HFF-Myc (cell line): ENCODE measurements around the gene P2RY6.

Source experiments
- DNase-seq: peaks from one replicate; pipeline ENCODE4 v3.0.0-alpha.2; 2011; ENCODE audit warnings: low read depth; ENCODE audit errors: extremely low read depth
- H3K4me3 ChIP-seq: replicated peaks from 2 replicates; pipeline ENCODE4 v1.5.1; 2011; ENCODE audit warnings: low read depth, mild to moderate bottlenecking, control low read depth, low read length
- CTCF ChIP-seq: IDR thresholded peaks from 2 replicates; pipeline ENCODE4 v1.5.1; 2012; ENCODE audit warnings: mild to moderate bottlenecking, low read depth, low read length, control low read depth; ENCODE audit errors: missing control alignments

Gene P2RY6

GRCh38 chr11:73233692-73234470, 38.3 kb upstream of the P2RY6 start:
- no peak for DNase-seq
- no peak for TF ChIP-seq CTCF
- H3K4me3 ChIP-seq, result no peak overlapping the region

- DNase-seq, result no peak
- no peak for TF ChIP-seq CTCF
- no peak overlapping the region for H3K4me3 ChIP-seq
Measured at GRCh38 chr11:73234471-73235181, 37.5 kb upstream of the P2RY6 start.

GRCh38 chr11:73235236-73235786, 36.8 kb upstream of the P2RY6 start:
- no peak overlapping the region for H3K4me3 ChIP-seq
- no peak for DNase-seq
- TF ChIP-seq CTCF, result no peak

- no peak overlapping the region for H3K4me3 ChIP-seq
- no peak for TF ChIP-seq CTCF
- no peak for DNase-seq
Measured at GRCh38 chr11:73236205-73236765, 35.9 kb upstream of the P2RY6 start.

- DNase-seq, result no peak
- TF ChIP-seq CTCF, result peak; percentile 57
- H3K4me3 ChIP-seq, result no peak overlapping the region
Measured at GRCh38 chr11:73236854-73237253, 35.3 kb upstream of the P2RY6 start.

- H3K4me3 ChIP-seq, result no peak overlapping the region
- no peak for TF ChIP-seq CTCF
- DNase-seq, result peak; percentile 19
Measured at GRCh38 chr11:73237471-73238290, 34.5 kb upstream of the P2RY6 start.
